Panc1 (cell line): ENCODE data around the gene FANCC.

Experiments
- POLR2AphosphoS5 ChIP-seq: IDR thresholded peaks from 2 replicates; pipeline ENCODE4 v1.6.1; 2012; ENCODE audit warnings: mild to moderate bottlenecking, low read depth, low read length, moderate library complexity
- SIN3A ChIP-seq: IDR thresholded peaks from 2 replicates; pipeline ENCODE4 v1.6.1; 2012; ENCODE audit warnings: low read depth, mild to moderate bottlenecking, low read length, moderate library complexity, borderline replicate concordance; ENCODE audit not compliant: insufficient read depth
- TF ChIP-seq, protein P1 (sequence below): fragments of 450-650 bp; IDR thresholded peaks from 2 replicates; pipeline ENCODE4 v1.5.1; 2017; ENCODE audit warnings: mild to moderate bottlenecking
- TF ChIP-seq, protein P2 (sequence below), 2 experiments: IDR thresholded peaks; 2 replicates each; pipeline ENCODE4 v1.6.1; 2011 to 2012; ENCODE audit warnings: low read depth in 2 of 2, control low read depth in 1 of 2, low read length in 1 of 2, mild to moderate bottlenecking in 1 of 2, moderate library complexity in 1 of 2; ENCODE audit not compliant: insufficient read depth in 1 of 2

DNA sequence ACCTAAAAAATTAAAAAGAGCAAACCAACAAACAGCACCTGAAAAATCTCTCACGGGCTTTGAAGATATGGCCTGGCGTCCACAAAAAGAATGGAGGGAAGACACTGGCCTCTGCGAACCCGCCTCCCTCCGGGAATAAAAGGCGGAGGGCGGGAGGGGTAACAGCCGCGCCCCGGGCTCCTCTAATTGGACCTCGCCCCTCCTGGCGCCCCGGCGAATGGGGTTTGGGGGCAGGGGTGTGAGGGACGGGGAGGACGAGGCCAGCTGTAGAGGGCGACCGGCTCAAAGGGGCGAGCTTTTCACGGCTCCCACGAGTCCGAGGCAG is 753 bp downstream of the FANCC start:
- TF ChIP-seq, protein P1, sequence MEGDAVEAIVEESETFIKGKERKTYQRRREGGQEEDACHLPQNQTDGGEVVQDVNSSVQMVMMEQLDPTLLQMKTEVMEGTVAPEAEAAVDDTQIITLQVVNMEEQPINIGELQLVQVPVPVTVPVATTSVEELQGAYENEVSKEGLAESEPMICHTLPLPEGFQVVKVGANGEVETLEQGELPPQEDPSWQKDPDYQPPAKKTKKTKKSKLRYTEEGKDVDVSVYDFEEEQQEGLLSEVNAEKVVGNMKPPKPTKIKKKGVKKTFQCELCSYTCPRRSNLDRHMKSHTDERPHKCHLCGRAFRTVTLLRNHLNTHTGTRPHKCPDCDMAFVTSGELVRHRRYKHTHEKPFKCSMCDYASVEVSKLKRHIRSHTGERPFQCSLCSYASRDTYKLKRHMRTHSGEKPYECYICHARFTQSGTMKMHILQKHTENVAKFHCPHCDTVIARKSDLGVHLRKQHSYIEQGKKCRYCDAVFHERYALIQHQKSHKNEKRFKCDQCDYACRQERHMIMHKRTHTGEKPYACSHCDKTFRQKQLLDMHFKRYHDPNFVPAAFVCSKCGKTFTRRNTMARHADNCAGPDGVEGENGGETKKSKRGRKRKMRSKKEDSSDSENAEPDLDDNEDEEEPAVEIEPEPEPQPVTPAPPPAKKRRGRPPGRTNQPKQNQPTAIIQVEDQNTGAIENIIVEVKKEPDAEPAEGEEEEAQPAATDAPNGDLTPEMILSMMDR, result peak; percentile 30; the same call in 1 of the 2 replicates
- TF ChIP-seq SIN3A (no peak), POLR2AphosphoS5 (no peak)
- TF ChIP-seq, protein P2, sequence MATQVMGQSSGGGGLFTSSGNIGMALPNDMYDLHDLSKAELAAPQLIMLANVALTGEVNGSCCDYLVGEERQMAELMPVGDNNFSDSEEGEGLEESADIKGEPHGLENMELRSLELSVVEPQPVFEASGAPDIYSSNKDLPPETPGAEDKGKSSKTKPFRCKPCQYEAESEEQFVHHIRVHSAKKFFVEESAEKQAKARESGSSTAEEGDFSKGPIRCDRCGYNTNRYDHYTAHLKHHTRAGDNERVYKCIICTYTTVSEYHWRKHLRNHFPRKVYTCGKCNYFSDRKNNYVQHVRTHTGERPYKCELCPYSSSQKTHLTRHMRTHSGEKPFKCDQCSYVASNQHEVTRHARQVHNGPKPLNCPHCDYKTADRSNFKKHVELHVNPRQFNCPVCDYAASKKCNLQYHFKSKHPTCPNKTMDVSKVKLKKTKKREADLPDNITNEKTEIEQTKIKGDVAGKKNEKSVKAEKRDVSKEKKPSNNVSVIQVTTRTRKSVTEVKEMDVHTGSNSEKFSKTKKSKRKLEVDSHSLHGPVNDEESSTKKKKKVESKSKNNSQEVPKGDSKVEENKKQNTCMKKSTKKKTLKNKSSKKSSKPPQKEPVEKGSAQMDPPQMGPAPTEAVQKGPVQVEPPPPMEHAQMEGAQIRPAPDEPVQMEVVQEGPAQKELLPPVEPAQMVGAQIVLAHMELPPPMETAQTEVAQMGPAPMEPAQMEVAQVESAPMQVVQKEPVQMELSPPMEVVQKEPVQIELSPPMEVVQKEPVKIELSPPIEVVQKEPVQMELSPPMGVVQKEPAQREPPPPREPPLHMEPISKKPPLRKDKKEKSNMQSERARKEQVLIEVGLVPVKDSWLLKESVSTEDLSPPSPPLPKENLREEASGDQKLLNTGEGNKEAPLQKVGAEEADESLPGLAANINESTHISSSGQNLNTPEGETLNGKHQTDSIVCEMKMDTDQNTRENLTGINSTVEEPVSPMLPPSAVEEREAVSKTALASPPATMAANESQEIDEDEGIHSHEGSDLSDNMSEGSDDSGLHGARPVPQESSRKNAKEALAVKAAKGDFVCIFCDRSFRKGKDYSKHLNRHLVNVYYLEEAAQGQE (IDR thresholded peaks at IDR 0.05; ENCODE audit: insufficient read depth in 1 of 2, low read depth in 2 of 2, low read length in 1 of 2), result no peak
